Panc1 (cell line): ENCODE measurements around the gene TMSB10. TPM values are rescaled to one million over a fixed set of nuclear protein-coding genes. Genes with fewer than 3 reads are reported as not detected.

Experiments
- ATAC-seq: fragments of 200-7000 bp; cut with Tn5 transposase; 2 replicates; pipeline ENCODE4 v1.9.1; 2020; ENCODE audit warnings: mild to moderate bottlenecking, moderate library complexity
- BruUV-seq: library from RNA; stranded (reverse); fragments of 400-500 nt; replicated peaks from 2 replicates; lab custom pipeline; 2021; lab: Mats Ljungman, UMichigan
- CTCF ChIA-PET: fragments of 300-600 bp; sonication (Branson Sonifier 250); formaldehyde crosslinking; loops from one replicate; lab custom pipeline; 2022; ENCODE audit warnings: antibody characterized with exemption; lab: Charles Lee
- POLR2A ChIA-PET: fragments of 300-600 bp; sonication (Branson Sonifier 250); formaldehyde crosslinking; loops from one replicate; lab custom pipeline; 2022; ENCODE audit warnings: antibody characterized with exemption; lab: Charles Lee
- DNase-seq: peaks from one replicate; pipeline ENCODE4 v3.0.0-alpha.2; 2010; ENCODE audit warnings: low read depth, low spot score
- H3K27ac ChIP-seq: 2 replicates; pipeline ENCODE4 v1.5.1; 2011; ENCODE audit warnings: mild to moderate bottlenecking, low read length, inconsistent platforms
- H3K27me3 ChIP-seq: fragments of 200-500 bp; sonication (Bioruptor generic); 2 replicates; pipeline ENCODE4 v1.6.0; 2014; ENCODE audit warnings: low read length, inconsistent platforms; ENCODE audit not compliant: control insufficient read depth, insufficient read depth
- H3K36me3 ChIP-seq: fragments of 200-500 bp; sonication (Bioruptor generic); 2 replicates; pipeline ENCODE4 v1.5.1; 2014; ENCODE audit warnings: inconsistent platforms, mild to moderate bottlenecking, low read length, moderate library complexity; ENCODE audit not compliant: control insufficient read depth, insufficient read depth
- H3K4me1 ChIP-seq: 2 replicates; pipeline ENCODE4 v1.5.1; 2011; ENCODE audit warnings: inconsistent platforms, mild to moderate bottlenecking, low read length, moderate library complexity; ENCODE audit not compliant: control insufficient read depth, insufficient read depth
- H3K4me3 ChIP-seq, 2 experiments: 2 replicates each; pipeline ENCODE4 v1.5.1; 2011 to 2012; ENCODE audit warnings: low read depth in 2 of 2, low read length in 2 of 2, mild to moderate bottlenecking in 2 of 2, inconsistent platforms in 1 of 2, moderate library complexity in 1 of 2
- H3K9me3 ChIP-seq: fragments of 200-500 bp; sonication (Bioruptor generic); 2 replicates; pipeline ENCODE4 v1.5.1; 2014; ENCODE audit warnings: low read depth, mild to moderate bottlenecking, inconsistent platforms, low read length, moderate library complexity; ENCODE audit not compliant: control insufficient read depth, insufficient read depth
- CTCF ChIP-seq: fragments of 450-650 bp; IDR thresholded peaks from 2 replicates; pipeline ENCODE4 v1.5.1; 2017; ENCODE audit warnings: mild to moderate bottlenecking
- POLR2AphosphoS5 ChIP-seq: IDR thresholded peaks from 2 replicates; pipeline ENCODE4 v1.6.1; 2012; ENCODE audit warnings: mild to moderate bottlenecking, low read depth, low read length, moderate library complexity
- REST ChIP-seq, 2 experiments: IDR thresholded peaks; 2 replicates each; pipeline ENCODE4 v1.6.1; 2011 to 2012; ENCODE audit warnings: low read depth in 2 of 2, control low read depth in 1 of 2, low read length in 1 of 2, mild to moderate bottlenecking in 1 of 2, moderate library complexity in 1 of 2; ENCODE audit not compliant: insufficient read depth in 1 of 2
- SIN3A ChIP-seq: IDR thresholded peaks from 2 replicates; pipeline ENCODE4 v1.6.1; 2012; ENCODE audit warnings: low read depth, mild to moderate bottlenecking, low read length, moderate library complexity, borderline replicate concordance; ENCODE audit not compliant: insufficient read depth
- TCF7L2 ChIP-seq: IDR thresholded peaks from 2 replicates; pipeline ENCODE4 v1.6.1; 2011; ENCODE audit warnings: mild to moderate bottlenecking, low read depth, low read length, inconsistent platforms
- in situ Hi-C: cut with HindIII; loops from 2 replicates; pipeline ENCODE4 v1.10.0; 2016; ENCODE audit warnings: low sequenced_read_pairs, low pct_unique_long_range_greater_than_20kb
- intact Hi-C: fragments of 100-400 bp; cut with micrococcal nuclease; formaldehyde crosslinking; loops from one replicate; pipeline ENCODE4 v1.10.0; 2022; ENCODE audit not compliant: unreplicated experiment
- total RNA-seq: library from RNA; stranded (reverse); gene quantifications from one replicate; pipeline ENCODE4 v1.2.1, GENCODE V29; 2021; ENCODE audit not compliant: unreplicated experiment

TMSB10 gene
- total RNA-seq, 1 experiment from 2014 or later, result 1,916 TPM

GRCh38 chr2:84953535-84953934 lies 48.1 kb downstream of the TMSB10 start:
- in situ Hi-C loops, result no loop called here
- CTCF ChIA-PET, result interaction anchor here (0.7 kb wide), 1 partner anchor 49 kb away, joined by 6 read pairs; no protein-coding TSS in a partner anchor
- DNase-seq (no peak), ATAC-seq (no peak)
- TF ChIP-seq POLR2AphosphoS5, result no peak
- no peak for TF ChIP-seq TCF7L2
- no peak for TF ChIP-seq CTCF
- no peak for TF ChIP-seq SIN3A
- no peak for TF ChIP-seq REST (IDR thresholded peaks at IDR 0.05; ENCODE audit: insufficient read depth in 1 of 2, low read depth in 2 of 2, low read length in 1 of 2)
- Histone ChIP-seq H3K27me3 (no peaks in the 10 kb centered on the region), H3K9me3 (no peaks in the 10 kb centered on the region), H3K4me3 (no peak overlapping the region), H3K36me3 (no peaks in the 10 kb centered on the region), H3K4me1 (peaks cover 15% of the 10 kb centered on the region), H3K27ac (peak overlapping the region; percentile 66)
- POLR2A ChIA-PET, result interaction anchor here (0.6 kb wide), 1 partner anchor 18 kb away, joined by 3 read pairs; the partner anchor contains the start of gene KCMF1
- BruUV-seq, result no TSS peak
- intact Hi-C loops, result no loop called here

GRCh38 chr2:84954329-84954728 lies 48.9 kb downstream of the TMSB10 start:
- intact Hi-C loops (no loop called here), in situ Hi-C loops (no loop called here)
- ChIA-PET POLR2A (interaction anchor here (0.6 kb wide), 1 partner anchor 17 kb away, joined by 3 read pairs; the partner anchor contains the start of gene KCMF1), CTCF (no interaction called here)
- Histone ChIP-seq H3K9me3 (no peaks in the 10 kb centered on the region), H3K27me3 (no peaks in the 10 kb centered on the region), H3K36me3 (no peaks in the 10 kb centered on the region), H3K27ac (peak overlapping the region; percentile 66), H3K4me1 (peaks cover 23% of the 10 kb centered on the region), H3K4me3 (no peak overlapping the region)
- ATAC-seq (no peak), DNase-seq (no peak)
- TF ChIP-seq SIN3A (no peak), POLR2AphosphoS5 (no peak), TCF7L2 (no peak), CTCF (no peak), REST (IDR thresholded peaks at IDR 0.05; ENCODE audit: insufficient read depth in 1 of 2, low read depth in 2 of 2, low read length in 1 of 2) (no peak)
- BruUV-seq, result no TSS peak
